SU-DHL-6 (cell line): ENCODE data around the gene METRN.

Source experiments
- EZH2phosphoT487 ChIP-seq: fragments of 200-600 bp; sonication (generic), shearing (Covaris generic); conservative IDR thresholded peaks from 2 replicates; pipeline ENCODE4 v1.6.1; 2018; ENCODE audit warnings: mild to moderate bottlenecking, antibody characterized with exemption, low read length, moderate library complexity, mixed read lengths
- TF ChIP-seq, protein P1 (sequence below): fragments of 200-600 bp; sonication (generic); IDR thresholded peaks from one replicate; pipeline ENCODE4 v1.5.1; 2017; ENCODE audit warnings: antibody characterized with exemption, mild to moderate bottlenecking, low read length, moderate library complexity; ENCODE audit not compliant: insufficient read depth, poor library complexity, severe bottlenecking

DNA sequence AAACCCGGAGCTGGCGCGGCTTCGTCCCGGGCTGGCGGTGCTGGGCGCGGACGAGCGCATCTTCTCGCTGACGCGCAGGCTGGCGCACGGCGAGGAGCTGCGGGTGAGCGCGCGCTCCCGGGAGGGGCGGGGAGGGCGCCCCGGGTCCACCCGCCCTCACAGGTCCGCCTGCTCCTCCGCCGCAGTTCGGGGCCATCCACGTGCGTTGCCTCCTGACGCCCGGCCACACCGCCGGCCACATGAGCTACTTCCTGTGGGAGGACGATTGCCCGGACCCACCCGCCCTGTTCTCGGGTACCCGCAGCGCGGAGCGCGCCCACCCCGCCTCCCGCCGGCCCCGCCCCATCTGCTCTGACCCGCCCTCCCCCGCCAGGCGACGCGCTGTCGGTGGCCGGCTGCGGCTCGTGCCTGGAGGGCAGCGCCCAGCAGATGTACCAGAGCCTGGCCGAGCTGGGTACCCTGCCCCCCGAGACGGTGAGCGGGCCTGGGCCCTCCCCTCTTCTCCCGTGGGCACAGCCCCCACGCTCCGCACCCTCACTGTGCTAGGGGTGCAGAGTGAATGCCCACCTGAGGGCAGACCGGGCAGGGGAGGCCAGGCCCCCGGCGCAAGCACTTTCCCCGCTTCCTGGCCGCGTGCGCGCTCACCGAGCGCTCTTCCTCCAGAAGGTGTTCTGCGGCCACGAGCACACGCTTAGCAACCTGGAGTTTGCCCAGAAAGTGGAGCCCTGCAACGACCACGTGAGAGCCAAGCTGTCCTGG, 13.4 kb downstream of the METRN start:
- TF ChIP-seq, protein P1, sequence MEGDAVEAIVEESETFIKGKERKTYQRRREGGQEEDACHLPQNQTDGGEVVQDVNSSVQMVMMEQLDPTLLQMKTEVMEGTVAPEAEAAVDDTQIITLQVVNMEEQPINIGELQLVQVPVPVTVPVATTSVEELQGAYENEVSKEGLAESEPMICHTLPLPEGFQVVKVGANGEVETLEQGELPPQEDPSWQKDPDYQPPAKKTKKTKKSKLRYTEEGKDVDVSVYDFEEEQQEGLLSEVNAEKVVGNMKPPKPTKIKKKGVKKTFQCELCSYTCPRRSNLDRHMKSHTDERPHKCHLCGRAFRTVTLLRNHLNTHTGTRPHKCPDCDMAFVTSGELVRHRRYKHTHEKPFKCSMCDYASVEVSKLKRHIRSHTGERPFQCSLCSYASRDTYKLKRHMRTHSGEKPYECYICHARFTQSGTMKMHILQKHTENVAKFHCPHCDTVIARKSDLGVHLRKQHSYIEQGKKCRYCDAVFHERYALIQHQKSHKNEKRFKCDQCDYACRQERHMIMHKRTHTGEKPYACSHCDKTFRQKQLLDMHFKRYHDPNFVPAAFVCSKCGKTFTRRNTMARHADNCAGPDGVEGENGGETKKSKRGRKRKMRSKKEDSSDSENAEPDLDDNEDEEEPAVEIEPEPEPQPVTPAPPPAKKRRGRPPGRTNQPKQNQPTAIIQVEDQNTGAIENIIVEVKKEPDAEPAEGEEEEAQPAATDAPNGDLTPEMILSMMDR = no peak
- TF ChIP-seq EZH2phosphoT487 = no peak
